ENCODE measurements around the gene NCKAP5L.

Gene NCKAP5L

GRCh38 chr12:49823951-49824350, 4.3 kb downstream of the NCKAP5L start:
- DNase-seq, result no peak

- DNase-seq, result no peak
Measured at GRCh38 chr12:49823350-49823749, 4.9 kb downstream of the NCKAP5L start.

GRCh38 chr12:49821373-49822287, 6.6 kb downstream of the NCKAP5L start:
- DNase-seq, result no peak

GRCh38 chr12:49819786-49820185, 8.4 kb downstream of the NCKAP5L start:
- no peak for DNase-seq

GRCh38 chr12:49818241-49818895, 9.8 kb downstream of the NCKAP5L start:
- no peak for DNase-seq

- DNase-seq, result no peak
Measured at GRCh38 chr12:49813131-49813530, 15.1 kb downstream of the NCKAP5L start.

- no peak for DNase-seq
Measured at GRCh38 chr12:49811961-49812401, 16.2 kb downstream of the NCKAP5L start.

GRCh38 chr12:49811136-49811535, 17.1 kb downstream of the NCKAP5L start:
- DNase-seq, result no peak

- DNase-seq, result no peak
Measured at GRCh38 chr12:49809906-49810389, 18.3 kb downstream of the NCKAP5L start.

GRCh38 chr12:49809381-49809905, 18.8 kb downstream of the NCKAP5L start:
- DNase-seq, result no peak

GRCh38 chr12:49808686-49809380, 19.4 kb downstream of the NCKAP5L start:
- DNase-seq, result no peak

GRCh38 chr12:49807991-49808580, 20.1 kb downstream of the NCKAP5L start:
- no peak for DNase-seq

- DNase-seq, result no peak
Measured at GRCh38 chr12:49806877-49807276, 21.3 kb downstream of the NCKAP5L start.

- no peak for DNase-seq
Measured at GRCh38 chr12:49806321-49806813, 21.8 kb downstream of the NCKAP5L start.

- DNase-seq, result no peak
Measured at GRCh38 chr12:49805409-49805808, 22.8 kb downstream of the NCKAP5L start.

- DNase-seq, result no peak
Measured at GRCh38 chr12:49804821-49805220, 23.4 kb downstream of the NCKAP5L start.

- DNase-seq, result no peak
Measured at GRCh38 chr12:49803693-49804450, 24.3 kb downstream of the NCKAP5L start.

GRCh38 chr12:49801141-49802063, 26.8 kb downstream of the NCKAP5L start:
- no peak for DNase-seq

GRCh38 chr12:49800421-49801140, 27.6 kb downstream of the NCKAP5L start:
- no peak for DNase-seq

- no peak for DNase-seq
Measured at GRCh38 chr12:49798934-49799333, 29.3 kb downstream of the NCKAP5L start.

Data from KG1 (cell line).